ENCODE data around the gene SH3RF2.

The SH3RF2 gene

GRCh38 chr5:146072595-146072994, 136.2 kb downstream of the SH3RF2 start:
- H3K4me2 ChIP-seq (ENCODE audit: low read depth, low read length), result no peak overlapping the region
- H3K4me1 ChIP-seq (ENCODE audit: low read length), result peaks cover 31% of the 10 kb centered on the region

GRCh38 chr5:146073239-146073900, 137.0 kb downstream of the SH3RF2 start:
- H3F3A ChIP-seq (ENCODE audit: insufficient read depth, low read length), result peaks cover 8% of the 10 kb centered on the region; the same call in 1 of the 2 replicates
- H3K27me3 ChIP-seq (replicated peaks; ENCODE audit: insufficient read depth, low read length), result no peaks in the 10 kb centered on the region
- no peaks in the 10 kb centered on the region for H4K20me1 ChIP-seq (ENCODE audit: insufficient read depth, low read length)
- H3K9me2 ChIP-seq (replicated peaks; ENCODE audit: insufficient read depth, low read length), result no peaks in the 10 kb centered on the region
- H3K9ac ChIP-seq (ENCODE audit: low read length), result no peak overlapping the region
- H2AFZ ChIP-seq (ENCODE audit: low read length), result no peak overlapping the region
- no peak for DNase-seq
- peaks cover 31% of the 10 kb centered on the region for H3K4me1 ChIP-seq (ENCODE audit: low read length)
- H3K27ac ChIP-seq (ENCODE audit: low read length), result no peak overlapping the region
- TF ChIP-seq EZH2phosphoT487 (IDR thresholded peaks at IDR 0.05; ENCODE audit: low read length) (no peak), CTCF (IDR thresholded peaks at IDR 0.05; ENCODE audit: low read length) (no peak), EZH2 (optimal IDR thresholded peaks at IDR 0.05; ENCODE audit: low read depth, low read length) (no peak)
- no peaks in the 10 kb centered on the region for H3K79me2 ChIP-seq (ENCODE audit: low read length)
- no peaks in the 10 kb centered on the region for H3K9me3 ChIP-seq (replicated peaks; ENCODE audit: insufficient read depth, low read length)
- no peaks in the 10 kb centered on the region for H3K36me3 ChIP-seq (replicated peaks; ENCODE audit: insufficient read depth, low read length)
- no peak overlapping the region for H3K4me3 ChIP-seq (ENCODE audit: low read length)
- H3K4me2 ChIP-seq (ENCODE audit: low read depth, low read length), result no peak overlapping the region

More at GRCh38 chr5:146072595-146072994, 136.2 kb downstream of the SH3RF2 start:
- no peak for DNase-seq
- no peaks in the 10 kb centered on the region for H3K36me3 ChIP-seq (replicated peaks; ENCODE audit: insufficient read depth, low read length)
- H3K9me2 ChIP-seq (replicated peaks; ENCODE audit: insufficient read depth, low read length), result no peaks in the 10 kb centered on the region
- no peak for TF ChIP-seq EZH2phosphoT487 (IDR thresholded peaks at IDR 0.05; ENCODE audit: low read length)
- no peak for TF ChIP-seq EZH2 (optimal IDR thresholded peaks at IDR 0.05; ENCODE audit: low read depth, low read length)
- no peak for TF ChIP-seq CTCF (IDR thresholded peaks at IDR 0.05; ENCODE audit: low read length)
- H4K20me1 ChIP-seq (ENCODE audit: insufficient read depth, low read length), result no peaks in the 10 kb centered on the region
- H3F3A ChIP-seq (ENCODE audit: insufficient read depth, low read length), result peaks cover 8% of the 10 kb centered on the region; the same call in 1 of the 2 replicates
- H3K27me3 ChIP-seq (replicated peaks; ENCODE audit: insufficient read depth, low read length), result no peaks in the 10 kb centered on the region
- H3K9me3 ChIP-seq (replicated peaks; ENCODE audit: insufficient read depth, low read length), result no peaks in the 10 kb centered on the region
- H3K79me2 ChIP-seq (ENCODE audit: low read length), result no peaks in the 10 kb centered on the region
- no peak overlapping the region for H2AFZ ChIP-seq (ENCODE audit: low read length)
- H3K4me3 ChIP-seq (ENCODE audit: low read length), result no peak overlapping the region
- no peak overlapping the region for H3K27ac ChIP-seq (ENCODE audit: low read length)
- H3K9ac ChIP-seq (ENCODE audit: low read length), result no peak overlapping the region

- Histone ChIP-seq H3K4me1 (ENCODE audit: low read length) (peaks cover 17% of the 10 kb centered on the region), H3K9me2 (replicated peaks; ENCODE audit: insufficient read depth, low read length) (no peaks in the 10 kb centered on the region), H3K9me3 (replicated peaks; ENCODE audit: insufficient read depth, low read length) (no peaks in the 10 kb centered on the region), H3K4me3 (ENCODE audit: low read length) (no peak overlapping the region), H3F3A (ENCODE audit: insufficient read depth, low read length) (no peaks in the 10 kb centered on the region), H3K79me2 (ENCODE audit: low read length) (no peaks in the 10 kb centered on the region), H2AFZ (ENCODE audit: low read length) (no peak overlapping the region), H3K4me2 (ENCODE audit: low read depth, low read length) (no peak overlapping the region), H3K27me3 (replicated peaks; ENCODE audit: insufficient read depth, low read length) (no peaks in the 10 kb centered on the region), H4K20me1 (ENCODE audit: insufficient read depth, low read length) (no peaks in the 10 kb centered on the region), H3K27ac (ENCODE audit: low read length) (no peak overlapping the region), H3K36me3 (replicated peaks; ENCODE audit: insufficient read depth, low read length) (no peaks in the 10 kb centered on the region), H3K9ac (ENCODE audit: low read length) (no peak overlapping the region)
- no peak for DNase-seq
- TF ChIP-seq EZH2phosphoT487 (IDR thresholded peaks at IDR 0.05; ENCODE audit: low read length) (no peak), CTCF (IDR thresholded peaks at IDR 0.05; ENCODE audit: low read length) (no peak), EZH2 (optimal IDR thresholded peaks at IDR 0.05; ENCODE audit: low read depth, low read length) (no peak)
These were observed 139.7 kb downstream of the SH3RF2 start for GRCh38 chr5:146076028-146076427.
